ENCODE data around the gene TRERF1.

- TF ChIP-seq CTCF (IDR thresholded peaks at IDR 0.05 in 4 of 5, conservative IDR thresholded peaks at IDR 0.05 in 1 of 5) (no peak), POLR2A (IDR thresholded peaks at IDR 0.05) (no peak)
Measured at GRCh38 chr6:42454428-42454791, 2.7 kb upstream of the TRERF1 start.

Measured in gastrocnemius medialis (tissue), 4 donors.